ENCODE results near the gene PDCD1LG2. TPM values are rescaled to one million over a fixed set of nuclear protein-coding genes. Genes with fewer than 3 reads are reported as not detected.
"Not testable (repeated sequence)": the region's sequence is repeated elsewhere in the genome, so short reads cannot be mapped to it uniquely, and the experiment has no call there.

PDCD1LG2 gene
- polyA plus RNA-seq (2011; rRNA removed) (49.8 and 61.9 TPM in 2 replicates), polyA minus RNA-seq (2011; rRNA and poly(A)+ RNA removed) (25.8 and 33.8 TPM in 2 replicates)

DNA sequence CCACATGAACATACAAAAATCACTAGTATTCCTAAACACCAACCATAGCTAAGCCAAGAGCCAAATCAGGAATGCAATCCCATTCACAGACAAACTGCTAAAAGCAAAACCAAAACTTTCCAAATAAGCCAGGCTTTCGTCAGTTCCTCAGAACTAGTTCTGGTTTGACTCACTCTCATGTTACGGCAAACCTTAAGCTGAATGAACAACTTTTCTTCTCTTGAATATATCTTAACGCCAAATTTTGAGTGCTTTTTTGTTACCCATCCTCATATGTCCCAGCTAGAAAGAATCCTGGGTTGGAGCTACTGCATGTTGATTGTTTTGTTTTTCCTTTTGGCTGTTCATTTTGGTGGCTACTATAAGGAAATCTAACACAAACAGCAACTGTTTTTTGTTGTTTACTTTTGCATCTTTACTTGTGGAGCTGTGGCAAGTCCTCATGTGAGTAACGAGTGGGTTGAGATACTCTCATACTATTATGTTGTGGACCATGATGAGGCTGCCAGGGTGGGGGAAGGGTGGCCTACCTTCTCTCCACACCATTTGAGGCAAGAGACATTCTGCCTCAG is at the start of gene PDCD1LG2:
TSS of gene PDCD1LG2 (plus strand) at position 172 of the 572 bp plus-strand sequence. CDS start 12,016 bp downstream, outside the sequence.
- POLR2A ChIA-PET, result no interaction called here
- peak; percentile 44 for DNase-seq (ENCODE audit: low read depth)
- H3K36me3 ChIP-seq (ENCODE audit: control insufficient read depth, insufficient read depth, low read length), result no peaks in the 10 kb centered on the region
- TF ChIP-seq, protein P1, sequence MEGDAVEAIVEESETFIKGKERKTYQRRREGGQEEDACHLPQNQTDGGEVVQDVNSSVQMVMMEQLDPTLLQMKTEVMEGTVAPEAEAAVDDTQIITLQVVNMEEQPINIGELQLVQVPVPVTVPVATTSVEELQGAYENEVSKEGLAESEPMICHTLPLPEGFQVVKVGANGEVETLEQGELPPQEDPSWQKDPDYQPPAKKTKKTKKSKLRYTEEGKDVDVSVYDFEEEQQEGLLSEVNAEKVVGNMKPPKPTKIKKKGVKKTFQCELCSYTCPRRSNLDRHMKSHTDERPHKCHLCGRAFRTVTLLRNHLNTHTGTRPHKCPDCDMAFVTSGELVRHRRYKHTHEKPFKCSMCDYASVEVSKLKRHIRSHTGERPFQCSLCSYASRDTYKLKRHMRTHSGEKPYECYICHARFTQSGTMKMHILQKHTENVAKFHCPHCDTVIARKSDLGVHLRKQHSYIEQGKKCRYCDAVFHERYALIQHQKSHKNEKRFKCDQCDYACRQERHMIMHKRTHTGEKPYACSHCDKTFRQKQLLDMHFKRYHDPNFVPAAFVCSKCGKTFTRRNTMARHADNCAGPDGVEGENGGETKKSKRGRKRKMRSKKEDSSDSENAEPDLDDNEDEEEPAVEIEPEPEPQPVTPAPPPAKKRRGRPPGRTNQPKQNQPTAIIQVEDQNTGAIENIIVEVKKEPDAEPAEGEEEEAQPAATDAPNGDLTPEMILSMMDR (IDR thresholded peaks at IDR 0.05; ENCODE audit: insufficient read depth, low read depth, low read length), result no peak
- H3K4me3 ChIP-seq (ENCODE audit: low read depth, low read length), result peak within 1 kb of the TSS; percentile 48
- CTCF ChIA-PET, result interaction anchor here (1.1 to 2.2 kb wide), 6 partner anchors 17 to 79 kb away, joined by 3 to 7 read pairs (median 4); no protein-coding TSS in a partner anchor
- no peaks in the 10 kb centered on the region for H3K27me3 ChIP-seq (ENCODE audit: control insufficient read depth, insufficient read depth, low read length)

DNA sequence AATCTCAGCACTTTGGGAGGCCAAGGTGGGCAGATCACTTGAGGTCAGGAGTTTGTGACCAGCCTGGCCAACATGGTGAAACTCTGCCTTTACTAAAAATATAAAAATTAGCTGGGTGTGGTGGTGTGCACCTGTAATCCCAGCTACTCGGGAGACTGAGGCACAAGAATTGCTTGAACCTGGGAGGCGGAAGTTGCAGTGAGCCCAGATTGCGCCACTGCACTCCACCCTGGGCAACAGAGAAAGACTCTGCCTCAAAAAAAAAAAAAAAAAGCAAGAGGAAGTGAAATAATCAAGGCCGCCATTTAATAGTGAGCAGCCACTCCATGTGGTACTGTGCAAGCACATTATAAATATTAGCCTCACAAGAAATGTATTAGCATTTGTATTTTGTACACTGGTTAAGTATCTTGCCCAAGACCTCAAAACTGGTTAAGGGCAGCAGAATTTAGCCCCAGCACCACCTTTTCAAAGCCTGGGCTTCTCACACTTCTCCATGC is 45.5 kb upstream of the PDCD1LG2 start:
- H3K27me3 ChIP-seq (ENCODE audit: control insufficient read depth, insufficient read depth, low read length); POLR2A ChIA-PET; DNase-seq (ENCODE audit: low read depth); H3K36me3 ChIP-seq (ENCODE audit: control insufficient read depth, insufficient read depth, low read length); H3K4me3 ChIP-seq (ENCODE audit: low read depth, low read length): not testable (repeated sequence)
- CTCF ChIA-PET, result interaction anchor here (1.0 to 2.5 kb wide), 2 partner anchors 14 to 25 kb away, joined by 3 to 7 read pairs; partner anchors contain the start of gene CD274

DNA sequence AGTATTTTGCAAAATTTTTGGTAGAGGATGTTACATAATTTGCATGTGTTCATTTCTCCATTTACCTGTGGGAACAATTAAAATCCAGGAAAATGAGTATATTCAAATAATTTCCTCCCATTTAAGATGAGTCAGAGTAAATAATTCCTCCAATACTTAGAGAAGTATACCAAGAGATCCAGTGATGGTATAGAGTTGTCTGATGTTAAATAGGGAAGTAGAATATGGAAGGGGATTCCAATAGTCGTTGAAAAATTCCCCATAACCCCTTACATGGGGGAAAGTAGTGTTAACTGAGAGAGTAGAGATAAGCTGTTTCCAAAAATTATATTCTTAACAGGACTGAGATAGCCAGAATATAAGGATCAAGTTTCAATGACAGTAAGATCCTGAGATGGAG is 44.3 kb upstream of the PDCD1LG2 start:
- TF ChIP-seq, protein P1 (IDR thresholded peaks at IDR 0.05; ENCODE audit: insufficient read depth, low read depth, low read length), result no peak
- H3K36me3 ChIP-seq (ENCODE audit: control insufficient read depth, insufficient read depth, low read length), result peaks cover 1% of the 10 kb centered on the region
- no peak overlapping the region for H3K4me3 ChIP-seq (ENCODE audit: low read depth, low read length)
- ChIA-PET CTCF (interaction anchor here (0.6 to 2.5 kb wide), 2 partner anchors 15 to 17 kb away, joined by 3 to 7 read pairs; partner anchors contain the start of gene CD274), POLR2A (no interaction called here)
- no peaks in the 10 kb centered on the region for H3K27me3 ChIP-seq (ENCODE audit: control insufficient read depth, insufficient read depth, low read length)
- no peak for DNase-seq (ENCODE audit: low read depth)

DNA sequence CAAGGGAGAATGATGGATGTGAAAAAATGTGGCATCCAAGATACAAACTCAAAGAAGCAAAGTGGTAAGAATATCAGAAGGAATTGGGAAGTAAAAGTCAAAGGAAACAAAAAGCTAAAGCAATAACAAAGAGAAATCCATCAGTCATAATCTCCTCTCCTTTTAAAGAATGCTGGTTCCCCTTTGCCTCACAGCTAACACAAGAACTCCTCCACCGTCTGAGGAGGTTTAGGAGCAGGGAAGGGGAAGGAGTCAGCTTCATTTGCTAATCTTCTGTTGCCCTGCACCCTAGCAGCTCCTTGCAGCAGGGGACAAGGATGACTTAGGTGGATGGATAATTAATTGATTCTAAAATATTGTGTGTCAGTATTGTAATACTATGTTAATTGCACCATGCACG is 43.6 kb upstream of the PDCD1LG2 start:
- H3K4me3 ChIP-seq (ENCODE audit: low read depth, low read length), result no peak overlapping the region
- ChIA-PET POLR2A (no interaction called here), CTCF (no interaction called here)
- H3K27me3 ChIP-seq (ENCODE audit: control insufficient read depth, insufficient read depth, low read length), result no peaks in the 10 kb centered on the region
- H3K36me3 ChIP-seq (ENCODE audit: control insufficient read depth, insufficient read depth, low read length), result peaks cover 1% of the 10 kb centered on the region
- DNase-seq (ENCODE audit: low read depth), result no peak
- TF ChIP-seq, protein P1 (IDR thresholded peaks at IDR 0.05; ENCODE audit: insufficient read depth, low read depth, low read length), result no peak

DNA sequence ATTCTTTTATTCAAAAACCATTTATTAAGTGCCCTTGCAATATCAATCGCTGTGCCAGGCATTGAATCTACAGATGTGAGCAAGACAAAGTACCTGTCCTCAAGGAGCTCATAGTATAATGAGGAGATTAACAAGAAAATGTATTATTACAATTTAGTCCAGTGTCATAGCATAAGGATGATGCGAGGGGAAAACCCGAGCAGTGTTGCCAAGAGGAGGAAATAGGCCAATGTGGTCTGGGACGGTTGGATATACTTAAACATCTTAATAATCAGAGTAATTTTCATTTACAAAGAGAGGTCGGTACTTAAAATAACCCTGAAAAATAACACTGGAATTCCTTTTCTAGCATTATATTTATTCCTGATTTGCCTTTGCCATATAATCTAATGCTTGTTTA is 41.5 kb upstream of the PDCD1LG2 start:
- peaks cover 1% of the 10 kb centered on the region for H3K36me3 ChIP-seq (ENCODE audit: control insufficient read depth, insufficient read depth, low read length)
- no peak for DNase-seq (ENCODE audit: low read depth)
- TF ChIP-seq, protein P1 (IDR thresholded peaks at IDR 0.05; ENCODE audit: insufficient read depth, low read depth, low read length), result no peak
- ChIA-PET CTCF (no interaction called here), POLR2A (no interaction called here)
- no peaks in the 10 kb centered on the region for H3K27me3 ChIP-seq (ENCODE audit: control insufficient read depth, insufficient read depth, low read length)
- no peak overlapping the region for H3K4me3 ChIP-seq (ENCODE audit: low read depth, low read length)

Data from BJ (cell line).